Activated CD4-positive, alpha-beta T cell treated with anti-CD3 and anti-CD28 coated beads for 24 hours (primary cell): ENCODE results near the gene ALG12.
"Not testable (repeated sequence)": the region's sequence is repeated elsewhere in the genome, so short reads cannot be mapped to it uniquely, and the experiment has no call there.

Experiments
- DNase-seq, 2 donors: peaks; one replicate each; pipeline ENCODE4 v3.0.0-alpha.2; 2020; ENCODE audit warnings: low read depth in 2 of 2

ALG12 gene

GRCh38 chr22:49945042-49945794, 27.0 kb upstream of the ALG12 start:
- not testable (repeated sequence) for DNase-seq

- no peak for DNase-seq
These were observed 26.2 kb upstream of the ALG12 start for GRCh38 chr22:49944399-49944891.

GRCh38 chr22:49943771-49944398, 25.6 kb upstream of the ALG12 start:
- no peak for DNase-seq

- DNase-seq = no peak
These were observed 25.1 kb upstream of the ALG12 start for GRCh38 chr22:49943405-49943765.

GRCh38 chr22:49942565-49943404, 24.5 kb upstream of the ALG12 start:
- no peak for DNase-seq

- DNase-seq = no peak
These were observed 23.5 kb upstream of the ALG12 start for GRCh38 chr22:49941507-49942316.

GRCh38 chr22:49938565-49939136, 20.4 kb upstream of the ALG12 start:
- DNase-seq = no peak

- DNase-seq = no peak
These were observed 19.7 kb upstream of the ALG12 start for GRCh38 chr22:49937758-49938564.

GRCh38 chr22:49936973-49937757, 18.9 kb upstream of the ALG12 start:
- DNase-seq = no peak

- DNase-seq = peak; percentile 95 to 99
These were observed 18.1 kb upstream of the ALG12 start for GRCh38 chr22:49936018-49936972.

GRCh38 chr22:49935561-49935960, 17.3 kb upstream of the ALG12 start:
- DNase-seq = no peak

GRCh38 chr22:49934891-49935557, 16.8 kb upstream of the ALG12 start:
- DNase-seq = peak; percentile 88 to 92

GRCh38 chr22:49934160-49934890, 16.1 kb upstream of the ALG12 start:
- peak in 1 of 2 donors; percentile 16 for DNase-seq

GRCh38 chr22:49933236-49934159, 15.3 kb upstream of the ALG12 start:
- no peak for DNase-seq

GRCh38 chr22:49930596-49931412, 12.6 kb upstream of the ALG12 start:
- DNase-seq = peak in 1 of 2 donors; percentile 29
